Measurements from ENCODE around the gene STAT2.

DNA sequence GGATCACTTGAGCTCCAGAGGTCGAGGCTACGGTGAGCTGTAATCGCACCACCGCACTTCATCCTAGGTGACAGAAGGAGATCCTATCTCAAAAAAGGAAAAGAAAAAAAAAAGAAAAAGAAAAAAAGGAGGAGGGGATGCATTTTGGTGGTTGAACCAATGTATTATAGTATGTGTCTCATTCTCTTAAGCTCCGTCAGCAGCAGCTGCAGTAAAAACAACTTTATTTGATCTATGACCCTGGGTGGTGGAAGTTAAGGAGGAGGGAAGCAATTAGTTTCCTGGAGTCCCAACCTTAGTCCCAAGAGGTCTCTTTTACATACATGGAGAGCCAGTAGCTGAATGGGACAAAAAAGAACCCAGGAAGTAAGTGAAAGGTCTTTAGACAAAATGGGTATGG is 29.5 kb upstream of the STAT2 start:
- TF ChIP-seq, protein P1, sequence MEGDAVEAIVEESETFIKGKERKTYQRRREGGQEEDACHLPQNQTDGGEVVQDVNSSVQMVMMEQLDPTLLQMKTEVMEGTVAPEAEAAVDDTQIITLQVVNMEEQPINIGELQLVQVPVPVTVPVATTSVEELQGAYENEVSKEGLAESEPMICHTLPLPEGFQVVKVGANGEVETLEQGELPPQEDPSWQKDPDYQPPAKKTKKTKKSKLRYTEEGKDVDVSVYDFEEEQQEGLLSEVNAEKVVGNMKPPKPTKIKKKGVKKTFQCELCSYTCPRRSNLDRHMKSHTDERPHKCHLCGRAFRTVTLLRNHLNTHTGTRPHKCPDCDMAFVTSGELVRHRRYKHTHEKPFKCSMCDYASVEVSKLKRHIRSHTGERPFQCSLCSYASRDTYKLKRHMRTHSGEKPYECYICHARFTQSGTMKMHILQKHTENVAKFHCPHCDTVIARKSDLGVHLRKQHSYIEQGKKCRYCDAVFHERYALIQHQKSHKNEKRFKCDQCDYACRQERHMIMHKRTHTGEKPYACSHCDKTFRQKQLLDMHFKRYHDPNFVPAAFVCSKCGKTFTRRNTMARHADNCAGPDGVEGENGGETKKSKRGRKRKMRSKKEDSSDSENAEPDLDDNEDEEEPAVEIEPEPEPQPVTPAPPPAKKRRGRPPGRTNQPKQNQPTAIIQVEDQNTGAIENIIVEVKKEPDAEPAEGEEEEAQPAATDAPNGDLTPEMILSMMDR (IDR thresholded peaks at IDR 0.05; ENCODE audit: low read length) = no peak
- no peak for TF ChIP-seq EZH2 (IDR thresholded peaks at IDR 0.05; ENCODE audit: borderline replicate concordance, low read length)
